WTC11 (cell line): Measurements from ENCODE around the gene INTS2. TPM values are rescaled to one million over a fixed set of nuclear protein-coding genes. Genes with fewer than 3 reads are reported as not detected.

ENCODE experiments used
- ATAC-seq: fragments of 200-7000 bp; cut with Tn5 transposase; 2 replicates; pipeline ENCODE4 v1.10.0; 2021; ENCODE audit warnings: mild to moderate bottlenecking, moderate library complexity
- CTCF ChIA-PET: fragments of 300-600 bp; sonication (Branson Sonifier 250); formaldehyde crosslinking; loops from one replicate; lab custom pipeline; 2021; ENCODE audit warnings: antibody characterized with exemption; lab: Charles Lee
- POLR2A ChIA-PET: fragments of 350-600 bp; sonication (Branson Sonifier 250); formaldehyde crosslinking; loops from one replicate; lab custom pipeline; 2021; ENCODE audit warnings: antibody characterized with exemption; lab: Charles Lee
- DNase-seq: peaks from one replicate; pipeline ENCODE4 v3.0.0; 2021; ENCODE audit warnings: low spot score
- H3K27ac Mint-ChIP-seq: 2 replicates; pipeline ENCODE4 v1.8.0; 2021; ENCODE audit warnings: mixed read lengths
- H3K27me3 Mint-ChIP-seq: 2 replicates; pipeline ENCODE4 v1.8.0; 2021; ENCODE audit warnings: low read depth, mild to moderate bottlenecking, moderate library complexity, mixed read lengths
- H3K36me3 Mint-ChIP-seq: 2 replicates; pipeline ENCODE4 v1.8.0; 2021; ENCODE audit warnings: mixed read lengths
- H3K4me1 Mint-ChIP-seq: 2 replicates; pipeline ENCODE4 v1.8.0; 2022; ENCODE audit warnings: mixed read lengths
- H3K4me3 Mint-ChIP-seq: 2 replicates; pipeline ENCODE4 v1.8.0; 2021; ENCODE audit warnings: mild to moderate bottlenecking, moderate library complexity, mixed read lengths
- H3K9me3 Mint-ChIP-seq: 2 replicates; pipeline ENCODE4 v1.8.0; 2021; ENCODE audit warnings: mixed read lengths
- CBFB ChIP-seq: sonication (generic); formaldehyde crosslinking; IDR thresholded peaks from 2 replicates; pipeline ENCODE4 v1.8.1; 2022; ENCODE audit warnings: mild to moderate bottlenecking, low read depth, missing genetic modification reagents
- MXD4 ChIP-seq: fragments of 250-450 bp; sonication (Bioruptor Pico); IDR thresholded peaks from 2 replicates; pipeline ENCODE4 v1.8.0; 2021; ENCODE audit warnings: mild to moderate bottlenecking, moderate library complexity, borderline replicate concordance
- ZNF425 ChIP-seq: fragments of 250-450 bp; sonication (Bioruptor Pico); conservative IDR thresholded peaks from 2 replicates; pipeline ENCODE4 v1.9.0; 2021; ENCODE audit warnings: mild to moderate bottlenecking
- total RNA-seq: library from RNA; stranded (reverse); gene quantifications from 3 replicates; pipeline ENCODE4 v1.2.3, GENCODE V29; 2021
- TF ChIP-seq, protein P1 (sequence below): fragments of 250-450 bp; sonication (Bioruptor Pico); IDR thresholded peaks from 2 replicates; pipeline ENCODE4 v1.9.0; 2021; ENCODE audit warnings: mild to moderate bottlenecking

Gene INTS2
- total RNA-seq, 1 experiment from 2014 or later = 24.9 TPM

- TF ChIP-seq ZNF425 = no peak
Measured at GRCh38 chr17:61816538-61816937, 111.2 kb downstream of the INTS2 start (continued).

GRCh38 chr17:61815863-61816503 lies 111.8 kb downstream of the INTS2 start:
- POLR2A ChIA-PET = no interaction called here
- peaks cover 7% of the 10 kb centered on the region for H3K36me3 Mint-ChIP-seq
- H3K9me3 Mint-ChIP-seq = 0 out of 2 replicates have a peak, but pooled peaks cover 2% of the 10 kb centered on the region
- no peak overlapping the region for H3K27ac Mint-ChIP-seq
- H3K27me3 Mint-ChIP-seq = no peaks in the 10 kb centered on the region
- DNase-seq = no peak
- TF ChIP-seq CBFB = no peak
- no peak for TF ChIP-seq MXD4 (CRISPR knock-in tag)
- TF ChIP-seq, protein P1, sequence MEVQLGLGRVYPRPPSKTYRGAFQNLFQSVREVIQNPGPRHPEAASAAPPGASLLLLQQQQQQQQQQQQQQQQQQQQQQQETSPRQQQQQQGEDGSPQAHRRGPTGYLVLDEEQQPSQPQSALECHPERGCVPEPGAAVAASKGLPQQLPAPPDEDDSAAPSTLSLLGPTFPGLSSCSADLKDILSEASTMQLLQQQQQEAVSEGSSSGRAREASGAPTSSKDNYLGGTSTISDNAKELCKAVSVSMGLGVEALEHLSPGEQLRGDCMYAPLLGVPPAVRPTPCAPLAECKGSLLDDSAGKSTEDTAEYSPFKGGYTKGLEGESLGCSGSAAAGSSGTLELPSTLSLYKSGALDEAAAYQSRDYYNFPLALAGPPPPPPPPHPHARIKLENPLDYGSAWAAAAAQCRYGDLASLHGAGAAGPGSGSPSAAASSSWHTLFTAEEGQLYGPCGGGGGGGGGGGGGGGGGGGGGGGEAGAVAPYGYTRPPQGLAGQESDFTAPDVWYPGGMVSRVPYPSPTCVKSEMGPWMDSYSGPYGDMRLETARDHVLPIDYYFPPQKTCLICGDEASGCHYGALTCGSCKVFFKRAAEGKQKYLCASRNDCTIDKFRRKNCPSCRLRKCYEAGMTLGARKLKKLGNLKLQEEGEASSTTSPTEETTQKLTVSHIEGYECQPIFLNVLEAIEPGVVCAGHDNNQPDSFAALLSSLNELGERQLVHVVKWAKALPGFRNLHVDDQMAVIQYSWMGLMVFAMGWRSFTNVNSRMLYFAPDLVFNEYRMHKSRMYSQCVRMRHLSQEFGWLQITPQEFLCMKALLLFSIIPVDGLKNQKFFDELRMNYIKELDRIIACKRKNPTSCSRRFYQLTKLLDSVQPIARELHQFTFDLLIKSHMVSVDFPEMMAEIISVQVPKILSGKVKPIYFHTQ (CRISPR knock-in tag) = no peak
- TF ChIP-seq, all 79 proteins: peak for 0
- CTCF ChIA-PET = no interaction called here
- Mint-ChIP-seq H3K4me1 (peaks cover 9% of the 10 kb centered on the region), H3K4me3 (no peak overlapping the region)
- ATAC-seq = no peak

Other genes starting within 250 kb of the INTS2 start
- 13.8 to 17.6 TPM (median 16.0 TPM) in 3 replicates for gene BRIP1, start 64.5 kb downstream of the INTS2 start, total RNA-seq
- 39.7 to 44.6 TPM (median 44.0 TPM) in 3 replicates for gene MED13, start 137.3 kb upstream of the INTS2 start, total RNA-seq